ENCODE results near the gene GPC6. TPM values are rescaled to one million over a fixed set of nuclear protein-coding genes. Genes with fewer than 3 reads are reported as not detected.

GPC6 gene
- total RNA-seq, 1 experiment from 2014 or later, result not detected

- H3K9me3 ChIP-seq (ENCODE audit: insufficient read depth, low read depth), result no peaks in the 10 kb centered on the region
- 0 out of 2 replicates have a peak, but pooled peaks cover 5% of the 10 kb centered on the region for H3K9me2 ChIP-seq (ENCODE audit: insufficient read depth)
- H3K4me1 ChIP-seq (replicated peaks; ENCODE audit: insufficient read depth), result no peaks in the 10 kb centered on the region
- no TSS peak for BruUV-seq (replicated peaks)
- no peak overlapping the region for H3K4me3 ChIP-seq
- H3K4me2 ChIP-seq, result no peak overlapping the region
- no peak overlapping the region for H2AFZ ChIP-seq
- CTCF ChIA-PET, result no interaction called here
- no peaks in the 10 kb centered on the region for H4K20me1 ChIP-seq (ENCODE audit: insufficient read depth)
- H3K27me3 ChIP-seq (ENCODE audit: insufficient read depth, low read depth), result no peaks in the 10 kb centered on the region
- intact Hi-C loops (cut with micrococcal nuclease; ENCODE audit: unreplicated experiment), result no loop called here
- DNase-seq, result no peak
- TF ChIP-seq EZH2 (IDR thresholded peaks at IDR 0.05; ENCODE audit: low read depth) (no peak), CTCF (conservative IDR thresholded peaks at IDR 0.05) (no peak)
- no peaks in the 10 kb centered on the region for H3F3A ChIP-seq (ENCODE audit: insufficient read depth, low read depth)
- POLR2A ChIA-PET (ENCODE audit: unreplicated experiment), result no interaction called here
- H3K36me3 ChIP-seq (ENCODE audit: low read depth), result no peaks in the 10 kb centered on the region
- H3K27ac ChIP-seq, result no peak overlapping the region
- no peaks in the 10 kb centered on the region for H3K79me2 ChIP-seq (ENCODE audit: low read depth)
Measured at GRCh38 chr13:94389604-94390351, 1163.2 kb downstream of the GPC6 start.

- Histone ChIP-seq H4K20me1 (ENCODE audit: insufficient read depth) (no peaks in the 10 kb centered on the region), H3K9me3 (ENCODE audit: insufficient read depth, low read depth) (no peaks in the 10 kb centered on the region), H3F3A (ENCODE audit: insufficient read depth, low read depth) (no peaks in the 10 kb centered on the region), H3K79me2 (ENCODE audit: low read depth) (no peaks in the 10 kb centered on the region), H3K4me3 (no peak overlapping the region), H3K4me2 (no peak overlapping the region), H3K27ac (no peak overlapping the region), H3K36me3 (ENCODE audit: low read depth) (no peaks in the 10 kb centered on the region), H3K27me3 (ENCODE audit: insufficient read depth, low read depth) (no peaks in the 10 kb centered on the region), H3K4me1 (replicated peaks; ENCODE audit: insufficient read depth) (no peaks in the 10 kb centered on the region), H3K9me2 (ENCODE audit: insufficient read depth) (0 out of 2 replicates have a peak, but pooled peaks cover 5% of the 10 kb centered on the region), H2AFZ (no peak overlapping the region)
- intact Hi-C loops (cut with micrococcal nuclease; ENCODE audit: unreplicated experiment), result no loop called here
- CTCF ChIA-PET, result no interaction called here
- DNase-seq, result no peak
- BruUV-seq (replicated peaks), result no TSS peak
- TF ChIP-seq CTCF (conservative IDR thresholded peaks at IDR 0.05) (no peak), EZH2 (IDR thresholded peaks at IDR 0.05; ENCODE audit: low read depth) (no peak)
- POLR2A ChIA-PET (ENCODE audit: unreplicated experiment), result no interaction called here
Measured at GRCh38 chr13:94390881-94391280, 1164.3 kb downstream of the GPC6 start.

GRCh38 chr13:94394723-94395122 lies 1168.1 kb downstream of the GPC6 start:
- Histone ChIP-seq H3K27ac (no peak overlapping the region), H3K9me2 (ENCODE audit: insufficient read depth) (0 out of 2 replicates have a peak, but pooled peaks cover 5% of the 10 kb centered on the region), H2AFZ (no peak overlapping the region), H3F3A (ENCODE audit: insufficient read depth, low read depth) (no peaks in the 10 kb centered on the region), H4K20me1 (ENCODE audit: insufficient read depth) (no peaks in the 10 kb centered on the region), H3K4me1 (replicated peaks; ENCODE audit: insufficient read depth) (no peaks in the 10 kb centered on the region), H3K36me3 (ENCODE audit: low read depth) (no peaks in the 10 kb centered on the region), H3K79me2 (ENCODE audit: low read depth) (no peaks in the 10 kb centered on the region), H3K4me3 (no peak overlapping the region), H3K27me3 (ENCODE audit: insufficient read depth, low read depth) (no peaks in the 10 kb centered on the region), H3K9me3 (ENCODE audit: insufficient read depth, low read depth) (no peaks in the 10 kb centered on the region), H3K4me2 (no peak overlapping the region)
- ChIA-PET POLR2A (ENCODE audit: unreplicated experiment) (no interaction called here), CTCF (no interaction called here)
- no peak for DNase-seq
- BruUV-seq (replicated peaks), result no TSS peak
- TF ChIP-seq EZH2 (IDR thresholded peaks at IDR 0.05; ENCODE audit: low read depth), result no peak
- TF ChIP-seq CTCF (conservative IDR thresholded peaks at IDR 0.05), result no peak
- intact Hi-C loops (cut with micrococcal nuclease; ENCODE audit: unreplicated experiment), result no loop called here
